Left lung (tissue), 10 donors: ENCODE measurements around the gene ANXA3. TPM values are rescaled to one million over a fixed set of nuclear protein-coding genes. Genes with fewer than 3 reads are reported as not detected.

Experiments
- ATAC-seq: fragments of 200-7000 bp; cut with Tn5 transposase; one replicate; pipeline ENCODE4 v1.9.1; 2020; ENCODE audit warnings: moderate library complexity
- DNase-seq, 4 donors: peaks; one replicate each; pipeline ENCODE4 v3.0.0-alpha.2; 2013 to 2020
- H3K27ac ChIP-seq, 2 donors: fragments of 200-600 bp; sonication (generic) in 1 of 2; one replicate each; pipeline versions ENCODE4 v1.5.0 to v1.8.0; 2020 to 2021
- H3K27me3 ChIP-seq, 2 donors: fragments of 200-600 bp; sonication (generic) in 1 of 2; one replicate each; pipeline versions ENCODE4 v1.5.0 to v1.8.0; 2020 to 2021
- H3K36me3 ChIP-seq, 2 donors: fragments of 200-600 bp; sonication (generic) in 1 of 2; one replicate each; pipeline versions ENCODE4 v1.5.0 to v1.8.0; 2020 to 2021
- H3K4me1 ChIP-seq, 2 donors: fragments of 200-600 bp; one replicate each; pipeline ENCODE4 v1.8.0; 2021
- H3K4me3 ChIP-seq, 2 donors: fragments of 200-600 bp; sonication (generic) in 1 of 2; one replicate each; pipeline versions ENCODE4 v1.5.0 to v1.8.0; 2020 to 2021; ENCODE audit warnings: mild to moderate bottlenecking in 1 of 2
- H3K9me3 ChIP-seq, 2 donors: fragments of 200-600 bp; sonication (generic) in 1 of 2; one replicate each; pipeline versions ENCODE4 v1.5.0 to v1.8.0; 2020 to 2021
- CTCF ChIP-seq, 2 donors: fragments of 200-600 bp; sonication (generic) in 1 of 2; IDR thresholded peaks; one replicate each; pipeline versions ENCODE4 v1.5.0 to v1.8.0; 2021; ENCODE audit warnings: antibody characterized with exemption in 2 of 2
- intact Hi-C, 2 donors: fragments of 100-400 bp; cut with DNase I; formaldehyde crosslinking; loops; one replicate each; pipeline versions ENCODE4 v1.11.2 to v1.14.2; 2022
- polyA plus RNA-seq, 6 donors: library from polyadenylated mRNA; unstranded; fragments of 120-200 nt; gene quantifications; one replicate each; pipeline ENCODE4 v1.2.1, GENCODE V29; 2013; ENCODE audit not compliant: insufficient read length in 6 of 6
- total RNA-seq, 2 donors: library from RNA; stranded (reverse); fragmentation: NEBNext Ultra II Directional; extraction: Animal tissue kit (Norgen Biotek cat#: 25700); gene quantifications; one replicate each; pipeline ENCODE4 v1.2.1, GENCODE V29; 2021
- donor health status: DM: no; HTN: yes; CAD: no.
- donor health status: DM: no; HTN: no; CAD: no.

ANXA3 gene
- total and polyA plus RNA-seq, 8 donors = 70.4 to 159 (median 112) TPM

- Histone ChIP-seq H3K36me3 (no peaks in the 10 kb centered on the region), H3K9me3 (no peaks in the 10 kb centered on the region), H3K4me1 (no peaks in the 10 kb centered on the region), H3K27ac (no peak overlapping the region), H3K27me3 (no peaks in the 10 kb centered on the region), H3K4me3 (no peak overlapping the region)
- no peak for TF ChIP-seq CTCF (IDR thresholded peaks at IDR 0.05)
- DNase-seq (no peak), ATAC-seq (no peak)
- intact Hi-C loops = no loop called here
Observed at GRCh38 chr4:78527555-78527954, 24.0 kb upstream of the ANXA3 start.

- DNase-seq (no peak), ATAC-seq (no peak)
- intact Hi-C loops = no loop called here
- TF ChIP-seq CTCF (IDR thresholded peaks at IDR 0.05) = no peak
- Histone ChIP-seq H3K4me1 (no peaks in the 10 kb centered on the region), H3K9me3 (no peaks in the 10 kb centered on the region), H3K36me3 (no peaks in the 10 kb centered on the region), H3K27ac (no peak overlapping the region), H3K4me3 (no peak overlapping the region), H3K27me3 (no peaks in the 10 kb centered on the region)
Observed at GRCh38 chr4:78528327-78528726, 23.2 kb upstream of the ANXA3 start.

GRCh38 chr4:78529569-78530209 is 21.9 kb upstream of the ANXA3 start:
- Histone ChIP-seq H3K27me3 (no peaks in the 10 kb centered on the region), H3K36me3 (no peaks in the 10 kb centered on the region), H3K4me1 (no peaks in the 10 kb centered on the region), H3K4me3 (no peak overlapping the region), H3K27ac (no peak overlapping the region), H3K9me3 (no peaks in the 10 kb centered on the region)
- no peak for TF ChIP-seq CTCF (IDR thresholded peaks at IDR 0.05)
- intact Hi-C loops = no loop called here
- no peak for ATAC-seq
- no peak for DNase-seq

- Histone ChIP-seq H3K9me3 (no peaks in the 10 kb centered on the region), H3K4me3 (no peak overlapping the region), H3K4me1 (no peaks in the 10 kb centered on the region), H3K27me3 (no peaks in the 10 kb centered on the region), H3K27ac (peak overlapping the region in 1 of 2 donors; percentile 60), H3K36me3 (no peaks in the 10 kb centered on the region)
- DNase-seq (no peak), ATAC-seq (no peak)
- no peak for TF ChIP-seq CTCF (IDR thresholded peaks at IDR 0.05)
- intact Hi-C loops = no loop called here
Observed at GRCh38 chr4:78532046-78532445, 19.5 kb upstream of the ANXA3 start.

GRCh38 chr4:78533854-78534253 is 17.7 kb upstream of the ANXA3 start:
- H3K9me3 ChIP-seq = no peaks in the 10 kb centered on the region
- H3K27ac ChIP-seq = peak overlapping the region in 1 of 2 donors; percentile 60
- DNase-seq = no peak
- no peaks in the 10 kb centered on the region for H3K36me3 ChIP-seq
- no peak overlapping the region for H3K4me3 ChIP-seq
- no peaks in the 10 kb centered on the region for H3K4me1 ChIP-seq
- intact Hi-C loops = no loop called here
- no peak for TF ChIP-seq CTCF (IDR thresholded peaks at IDR 0.05)
- H3K27me3 ChIP-seq = no peaks in the 10 kb centered on the region
- no peak for ATAC-seq
